ENCODE results near the gene BSDC1.

DNA sequence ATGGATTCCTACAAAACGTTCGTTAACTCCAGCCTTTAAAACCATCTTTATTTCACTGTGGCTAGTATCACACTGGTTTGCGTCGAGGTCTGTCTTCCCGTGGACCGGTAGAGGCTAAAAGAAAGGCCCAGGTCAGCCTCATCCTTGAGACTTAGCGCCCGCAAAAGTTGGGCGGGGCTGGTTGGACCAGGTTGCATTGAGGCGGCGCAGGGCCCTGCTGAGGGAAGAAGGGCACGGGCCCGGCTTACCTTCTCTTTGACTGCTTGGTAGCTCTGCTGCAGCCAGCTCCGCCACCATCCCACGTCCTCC, 455 bp downstream of the BSDC1 start:
- TF ChIP-seq, protein P1, sequence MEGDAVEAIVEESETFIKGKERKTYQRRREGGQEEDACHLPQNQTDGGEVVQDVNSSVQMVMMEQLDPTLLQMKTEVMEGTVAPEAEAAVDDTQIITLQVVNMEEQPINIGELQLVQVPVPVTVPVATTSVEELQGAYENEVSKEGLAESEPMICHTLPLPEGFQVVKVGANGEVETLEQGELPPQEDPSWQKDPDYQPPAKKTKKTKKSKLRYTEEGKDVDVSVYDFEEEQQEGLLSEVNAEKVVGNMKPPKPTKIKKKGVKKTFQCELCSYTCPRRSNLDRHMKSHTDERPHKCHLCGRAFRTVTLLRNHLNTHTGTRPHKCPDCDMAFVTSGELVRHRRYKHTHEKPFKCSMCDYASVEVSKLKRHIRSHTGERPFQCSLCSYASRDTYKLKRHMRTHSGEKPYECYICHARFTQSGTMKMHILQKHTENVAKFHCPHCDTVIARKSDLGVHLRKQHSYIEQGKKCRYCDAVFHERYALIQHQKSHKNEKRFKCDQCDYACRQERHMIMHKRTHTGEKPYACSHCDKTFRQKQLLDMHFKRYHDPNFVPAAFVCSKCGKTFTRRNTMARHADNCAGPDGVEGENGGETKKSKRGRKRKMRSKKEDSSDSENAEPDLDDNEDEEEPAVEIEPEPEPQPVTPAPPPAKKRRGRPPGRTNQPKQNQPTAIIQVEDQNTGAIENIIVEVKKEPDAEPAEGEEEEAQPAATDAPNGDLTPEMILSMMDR (IDR thresholded peaks at IDR 0.05): no peak
- no peak for TF ChIP-seq REST (IDR thresholded peaks at IDR 0.05; ENCODE audit: insufficient read depth in 1 of 2, low read depth in 2 of 2, low read length in 1 of 2)
